Measurements from ENCODE around the gene PSMB7. TPM values are rescaled to one million over a fixed set of nuclear protein-coding genes. Genes with fewer than 3 reads are reported as not detected.

The PSMB7 gene
- total RNA-seq, 4 donors from 2014 or later = 125 to 226 (median 176) TPM

- Histone ChIP-seq H3K4me1 (no peaks in the 10 kb centered on the region), H3K27ac (no peak overlapping the region), H3K4me3 (no peak overlapping the region), H3K27me3 (no peaks in the 10 kb centered on the region), H3K9me3 (no peaks in the 10 kb centered on the region), H3K36me3 (peaks cover 61% of the 10 kb centered on the region)
- 98% methylated on average over 4 of the region's 6 CpGs for WGBS
- DNase-seq (ENCODE audit: low spot score in 2 of 2) = no peak
- TF ChIP-seq POLR2AphosphoS5 (IDR thresholded peaks at IDR 0.05) (no peak), POLR2A (IDR thresholded peaks at IDR 0.05) (no peak), CTCF (IDR thresholded peaks at IDR 0.05) (no peak), EP300 (IDR thresholded peaks at IDR 0.05) (no peak)
Measured at GRCh38 chr9:124325816-124326215, 89.4 kb downstream of the PSMB7 start.

- DNase-seq (ENCODE audit: low spot score in 2 of 2) = no peak
- Histone ChIP-seq H3K36me3 (peaks cover 44% of the 10 kb centered on the region), H3K4me1 (peaks cover 6% of the 10 kb centered on the region), H3K27ac (no peak overlapping the region), H3K4me3 (no peak overlapping the region), H3K9me3 (no peaks in the 10 kb centered on the region), H3K27me3 (no peaks in the 10 kb centered on the region)
- WGBS = 86% methylated on average over 9 of the region's 10 CpGs
- no peak for TF ChIP-seq POLR2AphosphoS5 (IDR thresholded peaks at IDR 0.05)
Measured at GRCh38 chr9:124323904-124324303, 91.3 kb downstream of the PSMB7 start.

- no peak for TF ChIP-seq EP300 (IDR thresholded peaks at IDR 0.05)
- TF ChIP-seq CTCF (IDR thresholded peaks at IDR 0.05) = no peak
- TF ChIP-seq POLR2A (IDR thresholded peaks at IDR 0.05) = no peak
- no peak for TF ChIP-seq POLR2AphosphoS5 (IDR thresholded peaks at IDR 0.05)
- Histone ChIP-seq H3K4me1 (peaks cover 6% of the 10 kb centered on the region), H3K9me3 (no peaks in the 10 kb centered on the region), H3K36me3 (peaks cover 35% of the 10 kb centered on the region), H3K27ac (no peak overlapping the region), H3K27me3 (no peaks in the 10 kb centered on the region), H3K4me3 (no peak overlapping the region)
- WGBS = 94% methylated on average over 18 of the region's 18 CpGs
- DNase-seq (ENCODE audit: low spot score in 2 of 2) = no peak
Measured at GRCh38 chr9:124322618-124323432, 92.4 kb downstream of the PSMB7 start.

GRCh38 chr9:124321935-124322334, 93.3 kb downstream of the PSMB7 start:
- no peaks in the 10 kb centered on the region for H3K27me3 ChIP-seq
- peaks cover 33% of the 10 kb centered on the region for H3K36me3 ChIP-seq
- WGBS = no CpG with 5 or more reads among the region's 4 CpGs
- DNase-seq (ENCODE audit: low spot score in 2 of 2) = no peak
- no peak for TF ChIP-seq CTCF (IDR thresholded peaks at IDR 0.05)
- TF ChIP-seq EP300 (IDR thresholded peaks at IDR 0.05) = no peak
- no peak for TF ChIP-seq POLR2A (IDR thresholded peaks at IDR 0.05)
- no peak for TF ChIP-seq POLR2AphosphoS5 (IDR thresholded peaks at IDR 0.05)
- peaks cover 6% of the 10 kb centered on the region for H3K4me1 ChIP-seq
- H3K9me3 ChIP-seq = no peaks in the 10 kb centered on the region
- no peak overlapping the region for H3K4me3 ChIP-seq
- no peak overlapping the region for H3K27ac ChIP-seq

GRCh38 chr9:124321416-124321815, 93.8 kb downstream of the PSMB7 start:
- Histone ChIP-seq H3K9me3 (no peaks in the 10 kb centered on the region), H3K27ac (no peak overlapping the region), H3K4me1 (peaks cover 6% of the 10 kb centered on the region), H3K36me3 (peaks cover 31% of the 10 kb centered on the region), H3K4me3 (no peak overlapping the region), H3K27me3 (no peaks in the 10 kb centered on the region)
- no peak for TF ChIP-seq CTCF (IDR thresholded peaks at IDR 0.05)
- TF ChIP-seq POLR2AphosphoS5 (IDR thresholded peaks at IDR 0.05) = no peak
- TF ChIP-seq POLR2A (IDR thresholded peaks at IDR 0.05) = no peak
- TF ChIP-seq EP300 (IDR thresholded peaks at IDR 0.05) = no peak
- WGBS = 92% methylated on average over 12 of the region's 12 CpGs
- no peak for DNase-seq (ENCODE audit: low spot score in 2 of 2)
